Measurements from ENCODE around the gene MBNL1.

- TF ChIP-seq POLR2A (IDR thresholded peaks at IDR 0.05; ENCODE audit: low read depth, low read length): no peak
- no peak for TF ChIP-seq MAX (IDR thresholded peaks at IDR 0.05; ENCODE audit: insufficient read depth, insufficient read length)
- no peak for TF ChIP-seq CTCF (IDR thresholded peaks at IDR 0.05; ENCODE audit: extremely low read depth in 1 of 2, insufficient read depth in 1 of 2, low read depth in 1 of 2, low read length in 2 of 2)
These were observed 9.3 kb upstream of the MBNL1 start for GRCh38 chr3:152259468-152259867.
